Keratinocyte (primary cell): ENCODE results near the gene EPHB2. TPM values are rescaled to one million over a fixed set of nuclear protein-coding genes. Genes with fewer than 3 reads are reported as not detected.

ENCODE experiments used
- DNase-seq: peaks from one replicate; pipeline ENCODE4 v3.0.0-alpha.2; 2011; ENCODE audit warnings: low read depth, missing footprints, low spot score
- FAIRE-seq: peaks from 2 replicates; lab custom pipeline; 2011; peaks lifted over from hg19 to GRCh38; lab: Jason Lieb, UNC
- H2AFZ ChIP-seq: 2 replicates; pipeline ENCODE4 v1.6.0; 2012; ENCODE audit warnings: low read length, control low read depth, inconsistent platforms; ENCODE audit not compliant: control insufficient read depth
- H3K27ac ChIP-seq: 2 replicates; pipeline ENCODE4 v1.5.1; 2011; ENCODE audit warnings: low read length; ENCODE audit not compliant: control insufficient read depth, insufficient read depth
- H3K27me3 ChIP-seq: 3 replicates; pipeline ENCODE4 v1.6.0; 2011; ENCODE audit warnings: low read length; ENCODE audit not compliant: control insufficient read depth, insufficient read depth; ENCODE audit errors: extremely low read depth
- H3K36me3 ChIP-seq, 2 experiments: 2 replicates in 1 of 2; 3 replicates in 1 of 2; pipeline ENCODE4 v1.5.1; 2011; ENCODE audit warnings: low read length in 2 of 2, mild to moderate bottlenecking in 1 of 2; ENCODE audit not compliant: control insufficient read depth in 2 of 2, insufficient read depth in 2 of 2; ENCODE audit errors: extremely low read depth in 1 of 2
- H3K4me1 ChIP-seq: 3 replicates; pipeline ENCODE4 v1.5.1; 2011; ENCODE audit warnings: low read length; ENCODE audit not compliant: control insufficient read depth, insufficient read depth; ENCODE audit errors: extremely low read depth
- H3K4me2 ChIP-seq: 3 replicates; pipeline ENCODE4 v1.6.0; 2011; ENCODE audit warnings: low read depth, low read length; ENCODE audit not compliant: control insufficient read depth, insufficient read depth; ENCODE audit errors: extremely low read depth
- H3K4me3 ChIP-seq, 3 experiments: fragments of 200-600 bp in 1 of 3; sonication (generic) in 1 of 3; 2 replicates in 2 of 3; 3 replicates in 1 of 3; pipeline ENCODE4 v1.5.1; 2011 to 2016; ENCODE audit warnings: low read length in 3 of 3, mild to moderate bottlenecking in 3 of 3, control low read depth in 2 of 3, inconsistent platforms in 1 of 3, low read depth in 1 of 3, mixed read lengths in 1 of 3, mixed run types in 1 of 3, moderate library complexity in 1 of 3; ENCODE audit not compliant: control insufficient read depth in 2 of 3, insufficient read depth in 2 of 3; ENCODE audit errors: extremely low read depth in 1 of 3
- H3K79me2 ChIP-seq: 2 replicates; pipeline ENCODE4 v1.6.0; 2012; ENCODE audit warnings: low read length; ENCODE audit not compliant: control insufficient read depth, insufficient read depth
- H3K9ac ChIP-seq: 3 replicates; pipeline ENCODE4 v1.6.0; 2011; ENCODE audit warnings: low read length; ENCODE audit not compliant: control insufficient read depth, insufficient read depth; ENCODE audit errors: extremely low read depth
- H3K9me1 ChIP-seq: 3 replicates; pipeline ENCODE4 v1.6.0; 2011; ENCODE audit warnings: low read length; ENCODE audit not compliant: control insufficient read depth, insufficient read depth; ENCODE audit errors: extremely low read depth
- H3K9me3 ChIP-seq: 2 replicates; pipeline ENCODE4 v1.5.1; 2012; ENCODE audit warnings: low read depth, low read length; ENCODE audit not compliant: control insufficient read depth
- H4K20me1 ChIP-seq: 3 replicates; pipeline ENCODE4 v1.6.0; 2011; ENCODE audit warnings: low read length; ENCODE audit not compliant: control insufficient read depth, insufficient read depth; ENCODE audit errors: extremely low read depth
- CTCF ChIP-seq, 3 experiments: IDR thresholded peaks in 1 of 3; conservative IDR thresholded peaks in 1 of 3; optimal IDR thresholded peaks in 1 of 3; 2 replicates in 2 of 3; 3 replicates in 1 of 3; pipeline versions ENCODE3 to v1.5.1; 2011; ENCODE audit warnings: low read length in 3 of 3, mild to moderate bottlenecking in 3 of 3, moderate library complexity in 2 of 3, control low read depth in 1 of 3, inconsistent platforms in 1 of 3; ENCODE audit not compliant: insufficient read depth in 2 of 3; ENCODE audit errors: extremely low read depth in 1 of 3
- EZH2 ChIP-seq: IDR thresholded peaks from one replicate; pipeline ENCODE4 v1.6.1; 2012; ENCODE audit warnings: inconsistent platforms, mild to moderate bottlenecking, low read length, moderate library complexity
- dilution Hi-C: fragments of 300-500 bp; cut with MboI; formaldehyde crosslinking; loops from one replicate; pipeline ENCODE4 v1.7.0; 2020; ENCODE audit warnings: low sequenced_read_pairs; ENCODE audit not compliant: extremely low pct_ligation_motif_present
- polyA plus RNA-seq, 5 experiments: library from polyadenylated mRNA; depleted of rRNA in 3 of 5; stranded (reverse) in 3 of 5; stranded (forward) in 1 of 5; unstranded in 1 of 5; fragments of >200 nt; gene quantifications; 1 replicate in 1 of 5; 2 replicates in 3 of 5; 3 replicates in 1 of 5; pipeline versions ENCODE4 v1.2.1 to v1.2.3, GENCODE V29; 2011 to 2012; ENCODE audit warnings: missing spikeins in 2 of 5, low read depth in 1 of 5, low replicate concordance in 1 of 5

EPHB2 gene
- polyA plus RNA-seq, 1 donor (not counting 4 experiments of a cell fraction or from before 2014, with no cell fraction given), result 0.10 TPM

GRCh38 chr1:22761101-22761500, 50.5 kb downstream of the EPHB2 start:
- Histone ChIP-seq H3K4me3 (no peak overlapping the region), H3K27me3 (no peaks in the 10 kb centered on the region)
- no peak for FAIRE-seq

GRCh38 chr1:22761821-22762220, 51.2 kb downstream of the EPHB2 start:
- dilution Hi-C loops, result no loop called here
- Histone ChIP-seq H3K27me3 (no peaks in the 10 kb centered on the region), H3K9me1 (no peaks in the 10 kb centered on the region), H4K20me1 (peaks cover 2% of the 10 kb centered on the region), H3K79me2 (no peaks in the 10 kb centered on the region), H3K36me3 (no peaks in the 10 kb centered on the region), H3K4me2 (no peak overlapping the region), H3K4me1 (peaks cover 3% of the 10 kb centered on the region), H3K27ac (no peak overlapping the region), H3K9ac (no peak overlapping the region), H3K9me3 (no peaks in the 10 kb centered on the region), H2AFZ (no peak overlapping the region), H3K4me3 (no peak overlapping the region)
- DNase-seq (no peak), FAIRE-seq (no peak)
- TF ChIP-seq CTCF (optimal IDR thresholded peaks at IDR 0.05 in 1 of 3, IDR thresholded peaks at IDR 0.05 in 1 of 3, conservative IDR thresholded peaks at IDR 0.05 in 1 of 3; ENCODE audit: extremely low read depth in 1 of 3, insufficient read depth in 2 of 3, low read length in 3 of 3) (no peak), EZH2 (no peak)

More at GRCh38 chr1:22761101-22761500, 50.5 kb downstream of the EPHB2 start:
- TF ChIP-seq CTCF (optimal IDR thresholded peaks at IDR 0.05 in 1 of 3, IDR thresholded peaks at IDR 0.05 in 1 of 3, conservative IDR thresholded peaks at IDR 0.05 in 1 of 3; ENCODE audit: extremely low read depth in 1 of 3, insufficient read depth in 2 of 3, low read length in 3 of 3) (no peak), EZH2 (no peak)
- H3K27ac ChIP-seq, result no peak overlapping the region
- peaks cover 3% of the 10 kb centered on the region for H3K4me1 ChIP-seq
- H2AFZ ChIP-seq, result no peak overlapping the region
- no peak for DNase-seq
- no peaks in the 10 kb centered on the region for H3K9me1 ChIP-seq
- H3K79me2 ChIP-seq, result no peaks in the 10 kb centered on the region
- no peaks in the 10 kb centered on the region for H3K36me3 ChIP-seq
- dilution Hi-C loops, result no loop called here
- H3K9me3 ChIP-seq, result no peaks in the 10 kb centered on the region
- peaks cover 2% of the 10 kb centered on the region for H4K20me1 ChIP-seq
- H3K9ac ChIP-seq, result no peak overlapping the region
- no peak overlapping the region for H3K4me2 ChIP-seq
